Nephron progenitor cell (in vitro differentiated cells): ENCODE data around the gene ITPRIPL1.

Experiments
- DNase-seq: peaks from one replicate; pipeline ENCODE4 v3.0.0; 2021
- H3K27ac Mint-ChIP-seq: 2 replicates; pipeline ENCODE4 v1.8.0; 2021; ENCODE audit warnings: mild to moderate bottlenecking, moderate library complexity, mixed read lengths
- H3K27me3 Mint-ChIP-seq: 2 replicates; pipeline ENCODE4 v1.8.0; 2021; ENCODE audit warnings: mild to moderate bottlenecking, low read depth, mixed read lengths; ENCODE audit not compliant: poor library complexity
- H3K36me3 Mint-ChIP-seq: 2 replicates; pipeline ENCODE4 v1.8.0; 2021; ENCODE audit warnings: low read depth, mixed read lengths
- H3K4me1 Mint-ChIP-seq: 2 replicates; pipeline ENCODE4 v1.8.0; 2021; ENCODE audit warnings: mixed read lengths
- H3K4me3 Mint-ChIP-seq: 2 replicates; pipeline ENCODE4 v1.8.0; 2021; ENCODE audit warnings: mild to moderate bottlenecking, moderate library complexity, mixed read lengths
- H3K9me3 Mint-ChIP-seq: 2 replicates; pipeline ENCODE4 v1.8.0; 2021; ENCODE audit warnings: mild to moderate bottlenecking, moderate library complexity, mixed read lengths
- TF ChIP-seq, protein P1 (sequence below): fragments of 200-600 bp; sonication (generic); IDR thresholded peaks from 2 replicates; pipeline ENCODE4 v1.5.0; 2021; ENCODE audit warnings: antibody characterized with exemption

The ITPRIPL1 gene

DNA sequence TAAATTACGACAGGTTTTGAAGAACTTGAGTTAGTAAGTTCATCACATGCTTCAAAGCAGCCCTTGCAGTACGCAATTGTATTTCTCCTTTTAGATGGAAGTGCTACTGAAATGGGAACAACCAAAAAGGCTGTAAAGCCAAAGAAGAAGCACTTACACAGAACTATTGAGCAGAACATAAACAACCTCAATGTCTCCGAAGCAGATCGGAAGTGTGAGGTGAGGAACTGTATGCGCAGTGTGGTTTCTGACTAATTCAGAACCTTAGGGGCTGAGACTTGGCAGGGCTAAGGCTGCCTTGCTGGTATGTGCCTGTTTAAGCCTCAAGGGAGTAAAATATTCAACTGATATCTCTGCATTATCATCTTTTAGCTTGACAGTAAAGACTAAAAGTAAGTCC, 18.9 kb downstream of the ITPRIPL1 start:
- H3K4me1 Mint-ChIP-seq, result no peaks in the 10 kb centered on the region
- peaks cover 3% of the 10 kb centered on the region for H3K27me3 Mint-ChIP-seq
- no peak overlapping the region for H3K27ac Mint-ChIP-seq
- DNase-seq, result no peak
- H3K9me3 Mint-ChIP-seq, result peaks cover 4% of the 10 kb centered on the region
- H3K4me3 Mint-ChIP-seq, result no peak overlapping the region
- peaks cover 55% of the 10 kb centered on the region for H3K36me3 Mint-ChIP-seq
- TF ChIP-seq, protein P1, sequence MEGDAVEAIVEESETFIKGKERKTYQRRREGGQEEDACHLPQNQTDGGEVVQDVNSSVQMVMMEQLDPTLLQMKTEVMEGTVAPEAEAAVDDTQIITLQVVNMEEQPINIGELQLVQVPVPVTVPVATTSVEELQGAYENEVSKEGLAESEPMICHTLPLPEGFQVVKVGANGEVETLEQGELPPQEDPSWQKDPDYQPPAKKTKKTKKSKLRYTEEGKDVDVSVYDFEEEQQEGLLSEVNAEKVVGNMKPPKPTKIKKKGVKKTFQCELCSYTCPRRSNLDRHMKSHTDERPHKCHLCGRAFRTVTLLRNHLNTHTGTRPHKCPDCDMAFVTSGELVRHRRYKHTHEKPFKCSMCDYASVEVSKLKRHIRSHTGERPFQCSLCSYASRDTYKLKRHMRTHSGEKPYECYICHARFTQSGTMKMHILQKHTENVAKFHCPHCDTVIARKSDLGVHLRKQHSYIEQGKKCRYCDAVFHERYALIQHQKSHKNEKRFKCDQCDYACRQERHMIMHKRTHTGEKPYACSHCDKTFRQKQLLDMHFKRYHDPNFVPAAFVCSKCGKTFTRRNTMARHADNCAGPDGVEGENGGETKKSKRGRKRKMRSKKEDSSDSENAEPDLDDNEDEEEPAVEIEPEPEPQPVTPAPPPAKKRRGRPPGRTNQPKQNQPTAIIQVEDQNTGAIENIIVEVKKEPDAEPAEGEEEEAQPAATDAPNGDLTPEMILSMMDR, result no peak

DNA sequence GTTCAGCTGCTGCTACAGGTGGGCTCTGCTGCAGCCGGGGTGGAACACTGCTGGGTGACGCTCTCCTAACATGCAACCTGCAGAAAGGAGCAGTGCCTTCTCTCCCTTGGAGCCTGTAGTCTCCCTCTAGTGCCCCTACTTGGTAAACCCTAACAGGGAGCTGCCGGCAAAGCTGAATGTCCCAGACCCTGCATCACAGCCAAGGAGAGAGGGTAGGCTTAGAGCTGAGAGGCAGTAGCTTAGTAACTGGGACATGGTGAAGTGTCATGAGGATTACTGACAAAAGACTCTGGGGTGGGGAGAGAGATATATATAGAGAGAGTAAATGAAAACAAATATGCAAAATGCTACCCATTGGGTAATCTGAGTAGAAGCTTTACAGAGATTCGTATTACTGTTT, 20.3 kb downstream of the ITPRIPL1 start:
- no peak overlapping the region for H3K27ac Mint-ChIP-seq
- H3K36me3 Mint-ChIP-seq, result peaks cover 51% of the 10 kb centered on the region
- peaks cover 3% of the 10 kb centered on the region for H3K27me3 Mint-ChIP-seq
- H3K4me1 Mint-ChIP-seq, result no peaks in the 10 kb centered on the region
- H3K4me3 Mint-ChIP-seq, result no peak overlapping the region
- no peak for DNase-seq
- no peaks in the 10 kb centered on the region for H3K9me3 Mint-ChIP-seq
- TF ChIP-seq, protein P1, result peak; percentile 13

DNA sequence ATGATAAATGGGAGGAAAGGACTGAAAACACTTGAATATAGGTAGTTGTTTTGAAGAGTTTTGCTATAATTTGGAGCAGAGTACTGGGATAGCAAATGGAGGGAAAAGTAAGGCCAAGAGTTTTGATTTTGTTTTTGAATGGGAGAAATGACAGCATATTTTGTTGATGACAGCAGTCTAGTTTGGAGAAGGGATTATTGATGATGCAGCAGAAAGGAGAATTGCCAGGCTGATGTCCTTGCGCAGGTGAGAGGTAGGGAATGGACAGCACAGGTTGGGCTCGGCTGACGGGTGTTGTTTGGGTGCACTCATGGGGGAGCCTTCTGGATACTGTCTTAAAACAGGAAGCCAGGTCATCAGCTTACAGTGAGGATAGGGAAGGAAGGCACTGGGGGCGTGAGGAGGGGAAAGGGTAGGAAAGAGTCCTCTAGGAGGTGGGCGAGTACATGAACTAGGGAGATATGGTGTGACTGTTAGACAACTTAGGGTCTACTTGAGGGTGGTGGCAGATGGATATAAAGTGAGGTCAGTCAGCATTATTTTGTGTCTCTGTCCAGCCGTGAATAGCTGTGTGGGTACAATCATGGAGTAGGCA, 20.8 kb downstream of the ITPRIPL1 start:
- H3K9me3 Mint-ChIP-seq, result no peaks in the 10 kb centered on the region
- no peak for DNase-seq
- no peak overlapping the region for H3K4me3 Mint-ChIP-seq
- H3K4me1 Mint-ChIP-seq, result no peaks in the 10 kb centered on the region
- TF ChIP-seq, protein P1, result no peak
- H3K27ac Mint-ChIP-seq, result no peak overlapping the region
- peaks cover 52% of the 10 kb centered on the region for H3K36me3 Mint-ChIP-seq
- peaks cover 3% of the 10 kb centered on the region for H3K27me3 Mint-ChIP-seq

DNA sequence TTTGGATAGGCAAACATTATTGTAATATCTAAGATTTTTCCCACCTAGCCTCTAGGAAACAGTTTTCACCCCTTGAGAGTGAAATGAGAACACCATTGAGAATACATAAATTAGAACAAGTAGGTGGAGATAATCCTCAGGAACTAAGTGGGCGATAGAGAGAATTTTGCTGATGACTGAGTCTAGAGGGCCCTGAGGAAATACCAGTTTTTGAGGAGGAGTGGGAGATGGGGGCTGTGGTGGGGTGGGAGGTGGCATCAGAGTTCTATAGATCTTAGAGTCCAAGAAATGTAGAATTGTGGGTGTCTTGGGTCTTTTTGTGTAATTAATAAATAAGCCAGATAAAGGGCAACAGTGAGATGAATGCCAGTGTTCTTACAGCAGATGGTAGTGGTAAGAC, 22.3 kb downstream of the ITPRIPL1 start:
- TF ChIP-seq, protein P1, result no peak
- Mint-ChIP-seq H3K27me3 (peaks cover 3% of the 10 kb centered on the region), H3K4me3 (no peak overlapping the region), H3K4me1 (no peaks in the 10 kb centered on the region), H3K36me3 (peaks cover 50% of the 10 kb centered on the region), H3K9me3 (no peaks in the 10 kb centered on the region), H3K27ac (no peak overlapping the region)
- no peak for DNase-seq

DNA sequence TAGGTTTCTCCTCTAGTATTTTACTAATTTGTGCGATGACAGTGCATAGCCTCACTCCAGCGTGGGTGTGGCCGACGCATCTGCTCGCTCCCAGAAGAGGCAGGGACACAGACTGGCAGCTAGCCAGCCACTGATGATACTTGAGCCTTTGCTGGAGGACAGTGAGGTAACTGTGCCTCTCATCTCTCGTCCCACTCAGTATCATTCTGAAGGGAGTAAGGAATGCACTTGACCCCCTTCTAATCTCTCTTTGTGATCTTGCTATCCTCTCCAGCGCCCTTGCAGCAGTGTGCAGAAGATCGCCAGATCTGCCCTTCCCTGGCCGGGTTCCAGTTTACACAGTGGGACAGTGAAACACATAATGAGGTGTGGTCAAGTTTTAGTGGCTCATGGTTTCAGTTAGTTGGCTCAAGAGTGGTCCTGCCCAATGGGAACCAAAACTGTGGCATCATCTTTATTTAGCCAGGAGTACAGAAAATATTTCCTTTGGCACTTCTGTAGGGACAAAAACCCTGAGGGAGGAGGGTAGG, 28.0 kb downstream of the ITPRIPL1 start:
- Mint-ChIP-seq H3K27ac (no peak overlapping the region), H3K27me3 (no peaks in the 10 kb centered on the region), H3K36me3 (peaks cover 57% of the 10 kb centered on the region), H3K9me3 (no peaks in the 10 kb centered on the region), H3K4me3 (no peak overlapping the region), H3K4me1 (no peaks in the 10 kb centered on the region)
- TF ChIP-seq, protein P1, result no peak
- DNase-seq, result no peak

DNA sequence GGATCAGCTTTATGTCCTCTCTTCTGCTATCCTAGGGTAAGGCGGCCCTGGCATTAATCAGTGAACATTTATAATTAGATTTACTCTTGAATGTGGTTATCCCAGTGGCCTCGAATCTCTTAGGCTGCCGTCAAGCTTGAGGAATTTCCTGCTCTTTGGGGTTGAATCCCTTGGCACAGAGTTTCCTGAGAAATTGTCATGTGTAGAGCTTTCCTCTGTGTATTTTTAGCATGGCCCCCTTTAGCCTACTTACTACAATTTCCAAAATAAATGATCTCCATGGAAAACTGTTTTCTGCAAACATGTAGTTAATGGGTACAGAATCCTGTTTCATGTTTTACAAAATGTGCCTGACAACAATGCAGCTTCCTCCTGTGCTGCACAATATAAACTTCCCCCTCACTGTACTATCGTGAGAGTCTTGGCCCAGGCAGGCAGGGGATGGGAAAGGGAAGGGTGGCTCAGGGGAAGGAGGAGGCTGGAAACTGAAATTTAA, 28.5 kb downstream of the ITPRIPL1 start:
- Mint-ChIP-seq H3K27me3 (no peaks in the 10 kb centered on the region), H3K27ac (peak overlapping the region; percentile 79), H3K9me3 (no peaks in the 10 kb centered on the region), H3K4me3 (no peak overlapping the region), H3K4me1 (no peaks in the 10 kb centered on the region), H3K36me3 (peaks cover 57% of the 10 kb centered on the region)
- DNase-seq, result no peak
- TF ChIP-seq, protein P1, result no peak
